OCI-LY1 (cell line): ENCODE data around the gene LIMS2.

Experiments used
- H2AFZ ChIP-seq: fragments of 200-600 bp; sonication (generic), shearing (Covaris generic); 2 replicates; pipeline ENCODE4 v1.6.0; 2014; ENCODE audit warnings: antibody characterized with exemption, mild to moderate bottlenecking, low read length
- H3F3A ChIP-seq: fragments of 200-600 bp; sonication (generic), shearing (Covaris generic); 2 replicates; pipeline ENCODE4 v1.6.0; 2014; ENCODE audit warnings: mild to moderate bottlenecking, antibody characterized with exemption, low read length, moderate library complexity; ENCODE audit not compliant: insufficient read depth
- H3K27ac ChIP-seq: fragments of 200-600 bp; sonication (generic); 2 replicates; pipeline ENCODE4 v1.5.1; 2014; ENCODE audit warnings: low read length, mixed run types, mild to moderate bottlenecking, low read depth; ENCODE audit not compliant: poor library complexity, severe bottlenecking
- H3K27me3 ChIP-seq: fragments of 200-600 bp; sonication (generic); 2 replicates; pipeline ENCODE4 v1.6.0; 2014; ENCODE audit warnings: antibody characterized with exemption, mild to moderate bottlenecking, low read length, moderate library complexity; ENCODE audit not compliant: insufficient read depth
- H3K36me3 ChIP-seq: fragments of 200-600 bp; sonication (generic); 2 replicates; pipeline ENCODE4 v1.6.1; 2014; ENCODE audit warnings: mild to moderate bottlenecking, antibody characterized with exemption, low read length, moderate library complexity, mixed read lengths; ENCODE audit not compliant: insufficient read depth
- H3K4me1 ChIP-seq: fragments of 200-600 bp; sonication (generic); 2 replicates; pipeline ENCODE4 v1.5.1; 2014; ENCODE audit warnings: mild to moderate bottlenecking, low read length, moderate library complexity; ENCODE audit not compliant: insufficient read depth, severe bottlenecking
- H3K4me2 ChIP-seq: fragments of 200-600 bp; sonication (generic), shearing (Covaris generic); 2 replicates; pipeline ENCODE4 v1.6.1; 2014; ENCODE audit warnings: low read length
- H3K4me3 ChIP-seq: fragments of 200-600 bp; sonication (generic); 2 replicates; pipeline ENCODE4 v1.5.1; 2014; ENCODE audit warnings: low read length, low read depth, mild to moderate bottlenecking, mixed read lengths; ENCODE audit not compliant: poor library complexity, severe bottlenecking
- H3K79me2 ChIP-seq: fragments of 200-600 bp; shearing (Covaris generic); 2 replicates; pipeline ENCODE4 v1.6.1; 2016; ENCODE audit warnings: mixed run types, low read length, mixed read lengths; ENCODE audit not compliant: insufficient read depth
- H3K9ac ChIP-seq: fragments of 200-600 bp; sonication (generic), shearing (Covaris generic); 2 replicates; pipeline ENCODE4 v1.6.1; 2014; ENCODE audit warnings: mild to moderate bottlenecking, low read length, mixed read lengths
- H3K9me2 ChIP-seq: fragments of 200-600 bp; sonication (generic), shearing (Covaris generic); 2 replicates; pipeline ENCODE4 v1.6.1; 2014; ENCODE audit warnings: low read depth, mild to moderate bottlenecking, low read length, mixed read lengths
- H3K9me3 ChIP-seq: fragments of 200-600 bp; shearing (Covaris generic); 2 replicates; pipeline ENCODE4 v1.6.1; 2014; ENCODE audit warnings: low read length, mixed read lengths
- H4K20me1 ChIP-seq: fragments of 200-600 bp; sonication (generic), shearing (Covaris generic); 2 replicates; pipeline ENCODE4 v1.6.0; 2016; ENCODE audit warnings: mild to moderate bottlenecking, low read length; ENCODE audit not compliant: insufficient read depth
- CTCF ChIP-seq: fragments of 200-600 bp; sonication (generic), shearing (Covaris generic); IDR thresholded peaks from 2 replicates; pipeline ENCODE4 v1.5.1; 2017; ENCODE audit warnings: mild to moderate bottlenecking, antibody characterized with exemption, low read length, moderate library complexity, mixed read lengths
- EZH2 ChIP-seq: fragments of 200-600 bp; sonication (generic), shearing (Covaris generic); IDR thresholded peaks from 2 replicates; pipeline ENCODE4 v1.8.0; 2017; ENCODE audit warnings: borderline replicate concordance, mixed run types, mild to moderate bottlenecking, antibody characterized with exemption, low read length, moderate library complexity, mixed read lengths

Gene LIMS2

GRCh38 chr2:127638361-127639110 is 36.8 kb downstream of the LIMS2 start:
- no peak overlapping the region for H3K4me3 ChIP-seq
- H3K27ac ChIP-seq = no peak overlapping the region

GRCh38 chr2:127637725-127638252 is 37.5 kb downstream of the LIMS2 start:
- H3K79me2 ChIP-seq = no peaks in the 10 kb centered on the region
- no peaks in the 10 kb centered on the region for H3K9me2 ChIP-seq
- H3K4me3 ChIP-seq = no peak overlapping the region
- H3K36me3 ChIP-seq = no peaks in the 10 kb centered on the region
- H3K27me3 ChIP-seq = peaks cover 5% of the 10 kb centered on the region; the same call in 1 of the 2 replicates
- no peak overlapping the region for H3K4me2 ChIP-seq
- H2AFZ ChIP-seq = no peak overlapping the region
- H3K27ac ChIP-seq = no peak overlapping the region
- H3K4me1 ChIP-seq = peaks cover 7% of the 10 kb centered on the region
- H3F3A ChIP-seq = no peaks in the 10 kb centered on the region
- H4K20me1 ChIP-seq = no peaks in the 10 kb centered on the region
- H3K9ac ChIP-seq = no peak overlapping the region
- no peaks in the 10 kb centered on the region for H3K9me3 ChIP-seq
- TF ChIP-seq CTCF = no peak
- TF ChIP-seq EZH2 = no peak

More at GRCh38 chr2:127638361-127639110, 36.8 kb downstream of the LIMS2 start:
- Histone ChIP-seq H3K4me2 (no peak overlapping the region), H4K20me1 (no peaks in the 10 kb centered on the region), H3K9me2 (no peaks in the 10 kb centered on the region), H3K9me3 (no peaks in the 10 kb centered on the region), H3K9ac (no peak overlapping the region), H3K36me3 (no peaks in the 10 kb centered on the region), H3F3A (no peaks in the 10 kb centered on the region), H2AFZ (no peak overlapping the region), H3K27me3 (peaks cover 5% of the 10 kb centered on the region; the same call in 1 of the 2 replicates), H3K79me2 (no peaks in the 10 kb centered on the region), H3K4me1 (peaks cover 7% of the 10 kb centered on the region)
- no peak for TF ChIP-seq CTCF
- no peak for TF ChIP-seq EZH2

- peaks cover 5% of the 10 kb centered on the region; the same call in 1 of the 2 replicates for H3K27me3 ChIP-seq
- H3K9me2 ChIP-seq = no peaks in the 10 kb centered on the region
- no peak overlapping the region for H3K4me2 ChIP-seq
- H3F3A ChIP-seq = no peaks in the 10 kb centered on the region
- no peak for TF ChIP-seq CTCF
- TF ChIP-seq EZH2 = no peak
- peaks cover 7% of the 10 kb centered on the region for H3K4me1 ChIP-seq
- H3K27ac ChIP-seq = no peak overlapping the region
- H3K79me2 ChIP-seq = no peaks in the 10 kb centered on the region
- no peak overlapping the region for H3K9ac ChIP-seq
- H3K36me3 ChIP-seq = no peaks in the 10 kb centered on the region
- no peaks in the 10 kb centered on the region for H4K20me1 ChIP-seq
- H3K9me3 ChIP-seq = no peaks in the 10 kb centered on the region
- H3K4me3 ChIP-seq = no peak overlapping the region
- no peak overlapping the region for H2AFZ ChIP-seq
Observed at GRCh38 chr2:127637236-127637630, 38.1 kb downstream of the LIMS2 start.
